GOT3 (cell line): ENCODE data around the gene COX7A2L.

Source experiments
- DNase-seq: peaks from one replicate; lab custom pipeline; 2025; ENCODE audit warnings: mixed read lengths; lab: John Stamatoyannopoulos, UW

Gene COX7A2L

GRCh38 chr2:42317945-42318344, 43.1 kb downstream of the COX7A2L start:
- DNase-seq, result no peak

GRCh38 chr2:42317486-42317885, 43.5 kb downstream of the COX7A2L start:
- DNase-seq, result no peak

- DNase-seq, result no peak
Observed at GRCh38 chr2:42316910-42317309, 44.1 kb downstream of the COX7A2L start.

- DNase-seq, result no peak
Observed at GRCh38 chr2:42315844-42316470, 45.1 kb downstream of the COX7A2L start.

GRCh38 chr2:42314892-42315468, 46.0 kb downstream of the COX7A2L start:
- DNase-seq, result no peak

GRCh38 chr2:42312106-42312505, 48.9 kb downstream of the COX7A2L start:
- no peak for DNase-seq

- no peak for DNase-seq
Observed at GRCh38 chr2:42310007-42310515, 51.0 kb downstream of the COX7A2L start.

GRCh38 chr2:42309366-42309765, 51.7 kb downstream of the COX7A2L start:
- no peak for DNase-seq

- no peak for DNase-seq
Observed at GRCh38 chr2:42307180-42307579, 53.8 kb downstream of the COX7A2L start.

- no peak for DNase-seq
Observed at GRCh38 chr2:42304059-42304713, 56.8 kb downstream of the COX7A2L start.

GRCh38 chr2:42303252-42303651, 57.8 kb downstream of the COX7A2L start:
- DNase-seq, result no peak

GRCh38 chr2:42300527-42300926, 60.5 kb downstream of the COX7A2L start:
- DNase-seq, result no peak
